GM12892 (cell line): ENCODE results near the gene LENEP.

Experiments
- POLR2A ChIP-seq: IDR thresholded peaks from 2 replicates; pipeline ENCODE4 v1.6.1; 2011; ENCODE audit warnings: low read depth, low read length, control low read depth
- POLR2AphosphoS5 ChIP-seq: IDR thresholded peaks from 2 replicates; pipeline ENCODE4 v1.6.1; 2011; ENCODE audit warnings: low read depth, low read length, control low read depth

DNA sequence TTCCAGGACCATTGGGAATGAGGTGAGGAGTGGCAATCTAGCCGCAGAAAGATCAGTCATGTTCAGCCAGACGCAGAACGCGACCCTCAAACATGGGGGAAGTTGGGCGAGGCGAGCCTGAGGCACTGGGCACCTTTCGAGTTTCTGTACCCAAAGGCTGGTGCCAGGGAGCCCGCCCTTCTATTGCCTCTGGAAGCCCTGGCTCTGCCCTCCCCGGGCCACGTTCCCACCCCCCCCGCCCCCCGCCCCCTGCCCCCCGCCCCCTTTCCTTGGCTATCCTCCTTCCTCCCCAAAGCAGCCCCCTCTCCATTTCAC is 7.0 kb downstream of the LENEP start:
- TF ChIP-seq POLR2A (no peak), POLR2AphosphoS5 (no peak)
